ENCODE measurements around the gene TSPAN9. TPM values are rescaled to one million over a fixed set of nuclear protein-coding genes. Genes with fewer than 3 reads are reported as not detected.

Gene TSPAN9
- total RNA-seq, 8 experiments from 2014 or later, result 7.9 to 35.6 (median 13.5) TPM

GRCh38 chr12:3157581-3158323, 80.6 kb downstream of the TSPAN9 start:
- no peak overlapping the region for H3K4me3 ChIP-seq
- in situ Hi-C loops (cut with MboI; ENCODE audit: low pct_unique_long_range_greater_than_20kb in 2 of 9, low sequenced_read_pairs in 9 of 9, unreplicated experiment in 9 of 9), result no loop called here
- H3K4me1 ChIP-seq (replicated peaks in 1 of 2), result peaks cover 7 to 9% of the 10 kb centered on the region in 2 donors
- no peak overlapping the region for H3K27ac ChIP-seq
- WGBS, 10 experiments, result 71 to 100% (median 80%) methylated on average over 2 to 9 of the region's 17 CpGs; no CpG with 5 or more reads in 3 of the 10 experiments
- peak in 2 of 8 experiments; percentile 16 to 25 for ATAC-seq (replicated peaks in 6 of 8)

- Histone ChIP-seq H3K4me3 (no peak overlapping the region), H3K4me1 (replicated peaks in 1 of 2) (peaks cover 7 to 9% of the 10 kb centered on the region in 2 donors), H3K27ac (no peak overlapping the region)
- peak in 1 of 8 experiments; percentile 41 for ATAC-seq (replicated peaks in 6 of 8)
- 20 to 94% (median 64%) methylated on average over 2 to 8 of the region's 11 CpGs; no CpG with 5 or more reads in 3 of the 10 experiments for WGBS, 10 experiments
- in situ Hi-C loops (cut with MboI; ENCODE audit: low pct_unique_long_range_greater_than_20kb in 2 of 9, low sequenced_read_pairs in 9 of 9, unreplicated experiment in 9 of 9), result no loop called here
Measured at GRCh38 chr12:3158851-3159465, 81.8 kb downstream of the TSPAN9 start.

DNA sequence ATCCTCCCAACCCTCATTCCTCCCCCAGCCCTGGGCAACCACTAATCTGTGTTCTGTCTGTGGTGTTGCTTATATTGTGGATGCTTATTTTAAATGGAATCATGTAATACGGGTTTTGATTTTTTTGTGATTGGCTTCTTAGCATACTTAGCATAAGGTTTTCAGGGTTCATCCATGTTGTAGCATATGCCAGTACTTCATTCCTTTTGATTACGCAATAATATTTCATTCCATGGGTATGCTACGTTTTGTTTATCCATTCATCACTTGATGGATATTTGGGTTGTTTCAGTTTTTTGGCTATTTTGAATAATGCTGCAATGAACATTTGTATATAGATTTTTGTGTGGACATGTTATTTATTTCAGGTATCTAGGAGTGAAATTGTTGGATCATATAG, 82.9 kb downstream of the TSPAN9 start:
- Histone ChIP-seq H3K4me3 (no peak overlapping the region), H3K4me1 (replicated peaks in 1 of 2) (peaks cover 7 to 9% of the 10 kb centered on the region in 2 donors), H3K27ac (no peak overlapping the region)
- in situ Hi-C loops (cut with MboI; ENCODE audit: low pct_unique_long_range_greater_than_20kb in 2 of 9, low sequenced_read_pairs in 9 of 9, unreplicated experiment in 9 of 9), result no loop called here
- 60 to 100% (median 86%) methylated on average over 1 to 3 of the region's 3 CpGs; no CpG with 5 or more reads in 1 of the 10 experiments for WGBS, 10 experiments
- no peak for ATAC-seq (replicated peaks in 6 of 8)

- ATAC-seq (replicated peaks in 6 of 8), result peak in 3 of 8 experiments; percentile 27 to 59 (median 41)
- in situ Hi-C loops (cut with MboI; ENCODE audit: low pct_unique_long_range_greater_than_20kb in 2 of 9, low sequenced_read_pairs in 9 of 9, unreplicated experiment in 9 of 9), result no loop called here
- WGBS, 10 experiments, result 81 to 100% (median 92%) methylated on average over 1 to 5 of the region's 6 CpGs; no CpG with 5 or more reads in 6 of the 10 experiments
- Histone ChIP-seq H3K27ac (no peak overlapping the region), H3K4me3 (no peak overlapping the region), H3K4me1 (replicated peaks in 1 of 2) (peaks cover 0 to 2% of the 10 kb centered on the region in 2 donors)
Measured at GRCh38 chr12:3161861-3162260, 84.7 kb downstream of the TSPAN9 start.

GRCh38 chr12:3164454-3165077, 87.4 kb downstream of the TSPAN9 start:
- no peak for ATAC-seq (replicated peaks in 6 of 8)
- Histone ChIP-seq H3K4me3 (no peak overlapping the region), H3K27ac (no peak overlapping the region), H3K4me1 (replicated peaks in 1 of 2) (peaks cover 14 to 17% of the 10 kb centered on the region in 2 donors)
- in situ Hi-C loops (cut with MboI; ENCODE audit: low pct_unique_long_range_greater_than_20kb in 2 of 9, low sequenced_read_pairs in 9 of 9, unreplicated experiment in 9 of 9), result no loop called here
- 80 to 100% (median 85%) methylated on average over 2 to 9 of the region's 11 CpGs; no CpG with 5 or more reads in 3 of the 10 experiments for WGBS, 10 experiments

GRCh38 chr12:3165078-3165980, 88.2 kb downstream of the TSPAN9 start:
- peak in 3 of 8 experiments; percentile 33 to 39 (median 36) for ATAC-seq (replicated peaks in 6 of 8)
- Histone ChIP-seq H3K4me3 (no peak overlapping the region), H3K4me1 (replicated peaks in 1 of 2) (peaks cover 14 to 19% of the 10 kb centered on the region in 2 donors), H3K27ac (peak overlapping the region in 1 of 2 donors; percentile 24)
- in situ Hi-C loops (cut with MboI; ENCODE audit: low pct_unique_long_range_greater_than_20kb in 2 of 9, low sequenced_read_pairs in 9 of 9, unreplicated experiment in 9 of 9), result no loop called here
- WGBS, 10 experiments, result 75 to 100% (median 86%) methylated on average over 1 to 8 of the region's 22 CpGs; no CpG with 5 or more reads in 1 of the 10 experiments

DNA sequence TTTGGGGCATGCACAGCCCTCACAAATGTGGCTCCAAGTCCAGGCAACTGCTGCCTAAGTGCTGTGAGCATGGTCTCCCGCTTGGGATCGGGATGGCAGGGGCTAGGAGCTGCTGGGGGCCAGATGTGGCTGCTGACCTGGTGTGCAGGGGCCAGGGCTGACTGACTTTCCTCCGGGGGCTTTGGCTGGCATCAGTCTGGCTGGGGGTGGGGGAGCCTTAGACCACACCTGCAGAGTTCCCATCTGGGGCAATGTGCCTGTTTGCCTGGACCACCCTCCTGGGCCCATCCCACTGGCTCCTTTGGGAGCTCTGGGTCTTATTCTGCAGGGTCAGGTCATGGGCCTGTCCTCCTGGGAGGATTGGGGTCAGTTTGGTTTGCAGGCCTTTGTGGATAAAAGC, 90.5 kb downstream of the TSPAN9 start:
- H3K4me3 ChIP-seq, result no peak overlapping the region
- in situ Hi-C loops (cut with MboI; ENCODE audit: low pct_unique_long_range_greater_than_20kb in 2 of 9, low sequenced_read_pairs in 9 of 9, unreplicated experiment in 9 of 9), result no loop called here
- ATAC-seq (replicated peaks in 6 of 8), result no peak
- H3K4me1 ChIP-seq (replicated peaks in 1 of 2), result peaks cover 34 to 42% of the 10 kb centered on the region in 2 donors
- WGBS, 10 experiments, result 80 to 100% methylated on average over 1 of the region's 3 CpGs; no CpG with 5 or more reads in 8 of the 10 experiments
- H3K27ac ChIP-seq, result no peak overlapping the region

DNA sequence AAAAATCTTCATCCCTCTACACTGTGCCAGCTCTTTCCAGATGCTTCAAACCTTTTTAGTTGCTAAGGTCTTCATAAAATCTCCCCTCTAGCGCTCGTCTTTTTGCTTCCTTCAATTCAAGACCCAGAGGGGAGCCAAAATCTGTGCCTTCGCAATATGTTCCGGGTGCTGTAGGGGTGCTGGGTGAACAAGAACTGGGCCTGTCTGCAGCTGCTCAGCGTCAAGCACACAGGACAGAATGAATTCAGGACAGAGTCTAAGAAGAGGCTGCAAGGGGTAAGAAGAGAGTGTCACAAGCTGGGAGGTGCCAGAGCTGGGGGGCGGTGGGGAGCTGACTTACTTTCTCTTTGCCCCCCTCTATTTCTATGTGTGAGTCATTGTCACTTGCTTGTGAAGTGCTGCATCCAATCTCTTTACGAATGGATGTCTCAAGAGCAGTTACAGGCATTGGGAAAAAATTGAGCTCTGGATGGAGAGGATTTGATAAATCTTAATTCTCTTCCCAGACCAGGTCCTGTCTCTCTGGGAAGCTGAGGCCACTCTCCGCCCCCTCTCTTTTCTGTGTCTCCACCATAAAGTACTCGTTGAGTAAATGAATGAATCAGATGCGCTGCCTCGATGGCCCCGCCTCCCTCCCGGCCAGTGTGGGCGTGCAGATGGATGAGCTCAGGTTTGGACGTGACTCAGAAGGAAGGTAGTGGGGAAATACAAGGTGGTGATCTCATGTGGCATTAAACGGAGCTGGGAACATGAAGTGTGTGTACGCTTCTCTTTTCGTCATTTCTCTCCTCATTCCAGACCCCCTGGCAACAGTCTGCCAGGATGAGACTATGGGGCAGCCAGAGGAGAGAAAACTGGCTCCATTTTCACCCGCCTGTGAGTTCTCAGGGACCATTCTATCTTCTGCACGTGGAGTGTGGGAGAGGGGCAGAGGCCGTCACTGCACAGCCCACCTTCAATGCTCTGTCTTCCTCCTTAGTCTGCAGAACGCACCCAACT, 91.3 kb downstream of the TSPAN9 start:
- Histone ChIP-seq H3K4me3 (no peak overlapping the region), H3K27ac (peak overlapping the region in 1 of 2 donors; percentile 53), H3K4me1 (replicated peaks in 1 of 2) (peaks cover 35 to 42% of the 10 kb centered on the region in 2 donors)
- 0 to 100% (median 35%) methylated on average over 1 to 14 of the region's 22 CpGs; no CpG with 5 or more reads in 2 of the 10 experiments for WGBS, 10 experiments
- in situ Hi-C loops (cut with MboI; ENCODE audit: low pct_unique_long_range_greater_than_20kb in 2 of 9, low sequenced_read_pairs in 9 of 9, unreplicated experiment in 9 of 9), result no loop called here
- peak; percentile 62 to 96 (median 90) for ATAC-seq (replicated peaks in 6 of 8)

GRCh38 chr12:3170423-3171194, 93.4 kb downstream of the TSPAN9 start:
- no peak overlapping the region for H3K4me3 ChIP-seq
- in situ Hi-C loops (cut with MboI; ENCODE audit: low pct_unique_long_range_greater_than_20kb in 2 of 9, low sequenced_read_pairs in 9 of 9, unreplicated experiment in 9 of 9), result no loop called here
- ATAC-seq (replicated peaks in 6 of 8), result peak in 4 of 8 experiments; percentile 3 to 55 (median 24)
- WGBS, 10 experiments, result 38 to 100% (median 75%) methylated on average over 2 to 15 of the region's 20 CpGs
- no peak overlapping the region for H3K27ac ChIP-seq
- H3K4me1 ChIP-seq (replicated peaks in 1 of 2), result peaks cover 35 to 44% of the 10 kb centered on the region in 2 donors

DNA sequence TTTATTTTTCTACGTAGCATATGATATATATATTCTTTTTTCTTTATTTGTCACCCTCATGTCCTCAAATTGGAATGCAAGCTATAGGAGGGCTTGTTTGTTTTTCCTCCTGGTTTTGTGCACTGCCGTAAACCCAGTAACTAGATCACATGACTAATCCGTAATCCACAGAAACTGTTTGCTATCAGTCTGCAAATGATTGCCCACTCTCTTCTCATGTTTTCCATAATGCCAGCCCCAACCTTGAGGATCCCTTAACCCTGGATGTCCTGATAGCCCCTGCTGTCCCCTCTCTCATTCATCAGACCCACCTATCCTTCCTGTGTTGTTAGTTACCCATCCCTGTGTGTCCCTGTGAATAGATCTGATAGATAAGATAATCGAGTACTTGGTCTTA, 94.0 kb downstream of the TSPAN9 start:
- ATAC-seq (replicated peaks in 6 of 8), result no peak
- Histone ChIP-seq H3K4me3 (no peak overlapping the region), H3K4me1 (replicated peaks in 1 of 2) (peaks cover 34 to 45% of the 10 kb centered on the region in 2 donors), H3K27ac (no peak overlapping the region)
- WGBS, 10 experiments, result 0 to 94% (median 53%) methylated on average over 1 to 4 of the region's 4 CpGs; no CpG with 5 or more reads in 2 of the 10 experiments
- in situ Hi-C loops (cut with MboI; ENCODE audit: low pct_unique_long_range_greater_than_20kb in 2 of 9, low sequenced_read_pairs in 9 of 9, unreplicated experiment in 9 of 9), result no loop called here

Measured in motor neuron (in vitro differentiated cells).